Mammary epithelial cell (primary cell): ENCODE data around the gene ZBTB46.

Experiments
- EZH2 ChIP-seq: IDR thresholded peaks from 2 replicates; pipeline ENCODE4 v1.6.1; 2012; ENCODE audit warnings: low read length, inconsistent platforms, borderline replicate concordance
- TF ChIP-seq, protein P1 (sequence below), 2 donors: IDR thresholded peaks in 1 of 2; conservative IDR thresholded peaks in 1 of 2; 2 replicates each; pipeline ENCODE4 v1.5.1; 2011 to 2012; ENCODE audit warnings: inconsistent platforms in 2 of 2, low read length in 2 of 2, mild to moderate bottlenecking in 2 of 2, control low read depth in 1 of 2, low read depth in 1 of 2; ENCODE audit not compliant: insufficient read depth in 1 of 2; ENCODE audit errors: extremely low read depth in 1 of 2

DNA sequence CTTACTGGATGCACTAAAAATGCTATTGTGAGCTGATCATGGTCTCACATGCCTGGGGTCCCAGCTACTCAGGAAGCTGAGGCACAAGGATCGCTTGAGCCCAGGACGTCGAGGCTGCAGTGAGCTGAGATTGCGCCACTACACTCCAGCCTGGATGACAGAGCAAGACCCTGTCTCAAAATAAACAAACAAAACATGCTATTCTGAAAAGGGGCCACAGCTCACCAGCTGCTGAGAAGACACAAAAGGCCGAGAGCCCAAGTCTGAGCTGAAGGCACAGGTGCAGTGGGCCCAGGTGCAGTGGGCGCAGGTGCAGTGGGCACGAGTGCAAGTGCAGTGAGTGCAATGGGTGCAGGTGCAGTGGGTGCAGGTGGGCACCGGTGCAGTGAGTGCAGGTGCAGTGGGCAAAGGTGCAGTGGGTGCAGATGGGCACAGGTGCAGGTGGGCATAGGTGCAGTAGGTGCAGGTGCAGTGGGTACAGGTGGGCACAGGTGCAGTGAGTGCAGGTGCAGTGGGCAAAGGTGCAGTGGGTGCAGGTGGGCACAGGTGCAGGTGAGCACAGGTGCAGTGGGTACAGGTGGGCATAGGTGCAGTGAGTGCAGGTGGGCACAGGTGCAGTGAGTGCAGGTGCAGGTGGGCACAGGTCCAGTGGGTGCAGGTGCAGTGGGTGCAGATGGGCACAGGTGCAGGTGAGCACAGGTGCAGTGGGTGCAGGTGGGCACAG, 16.0 kb downstream of the ZBTB46 start:
- TF ChIP-seq, protein P1, sequence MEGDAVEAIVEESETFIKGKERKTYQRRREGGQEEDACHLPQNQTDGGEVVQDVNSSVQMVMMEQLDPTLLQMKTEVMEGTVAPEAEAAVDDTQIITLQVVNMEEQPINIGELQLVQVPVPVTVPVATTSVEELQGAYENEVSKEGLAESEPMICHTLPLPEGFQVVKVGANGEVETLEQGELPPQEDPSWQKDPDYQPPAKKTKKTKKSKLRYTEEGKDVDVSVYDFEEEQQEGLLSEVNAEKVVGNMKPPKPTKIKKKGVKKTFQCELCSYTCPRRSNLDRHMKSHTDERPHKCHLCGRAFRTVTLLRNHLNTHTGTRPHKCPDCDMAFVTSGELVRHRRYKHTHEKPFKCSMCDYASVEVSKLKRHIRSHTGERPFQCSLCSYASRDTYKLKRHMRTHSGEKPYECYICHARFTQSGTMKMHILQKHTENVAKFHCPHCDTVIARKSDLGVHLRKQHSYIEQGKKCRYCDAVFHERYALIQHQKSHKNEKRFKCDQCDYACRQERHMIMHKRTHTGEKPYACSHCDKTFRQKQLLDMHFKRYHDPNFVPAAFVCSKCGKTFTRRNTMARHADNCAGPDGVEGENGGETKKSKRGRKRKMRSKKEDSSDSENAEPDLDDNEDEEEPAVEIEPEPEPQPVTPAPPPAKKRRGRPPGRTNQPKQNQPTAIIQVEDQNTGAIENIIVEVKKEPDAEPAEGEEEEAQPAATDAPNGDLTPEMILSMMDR (conservative IDR thresholded peaks at IDR 0.05 in 1 of 2, IDR thresholded peaks at IDR 0.05 in 1 of 2; ENCODE audit: extremely low read depth in 1 of 2, insufficient read depth in 1 of 2, low read depth in 1 of 2, low read length in 2 of 2): no peak
- TF ChIP-seq EZH2: no peak
